ENCODE data around the gene TAF10. TPM values are rescaled to one million over a fixed set of nuclear protein-coding genes. Genes with fewer than 3 reads are reported as not detected.

TAF10 gene
- total and polyA plus RNA-seq, 8 donors, result 15.8 to 234 (median 157) TPM

DNA sequence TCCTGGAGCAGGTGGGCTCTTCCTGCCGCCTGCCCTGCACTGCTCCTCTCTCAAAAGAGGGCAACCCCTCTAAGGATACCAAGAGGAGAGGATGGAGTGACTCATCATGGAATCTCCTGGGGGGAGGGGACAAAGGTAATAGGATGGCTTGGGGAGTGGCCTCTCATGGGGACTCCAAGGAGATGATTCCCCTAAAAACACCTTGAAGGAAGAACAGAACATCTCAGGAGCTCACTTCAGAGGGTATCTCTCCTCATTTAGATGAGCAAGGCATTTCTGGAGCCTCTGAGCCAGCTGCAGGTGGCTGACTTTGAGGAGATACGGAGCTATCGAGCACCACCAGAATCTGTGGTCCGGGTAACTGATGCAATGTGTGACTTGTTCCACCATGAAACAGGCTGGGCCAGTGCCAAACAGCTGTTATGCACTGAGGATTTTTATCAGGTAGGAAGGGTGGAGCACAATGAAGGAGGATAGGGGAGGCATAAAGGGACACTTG is 48.8 kb downstream of the TAF10 start:
- H3K4me1 ChIP-seq, result peaks cover 0 to 2% (median 0%) of the 10 kb centered on the region in 4 donors
- H3K36me3 ChIP-seq, result peaks cover 0 to 17% (median 7%) of the 10 kb centered on the region in 4 donors
- no peaks in the 10 kb centered on the region for H3K27me3 ChIP-seq
- no peak overlapping the region for H3K4me3 ChIP-seq
- no peak overlapping the region for H3K27ac ChIP-seq
- WGBS, 5 donors, result 91 to 100% (median 94%) methylated on average over 4 of the region's 4 CpGs
- TF ChIP-seq EP300 (IDR thresholded peaks at IDR 0.05), result no peak
- TF ChIP-seq POLR2A (IDR thresholded peaks at IDR 0.05), result no peak
- TF ChIP-seq POLR2AphosphoS5 (IDR thresholded peaks at IDR 0.05), result no peak
- TF ChIP-seq, protein P1, sequence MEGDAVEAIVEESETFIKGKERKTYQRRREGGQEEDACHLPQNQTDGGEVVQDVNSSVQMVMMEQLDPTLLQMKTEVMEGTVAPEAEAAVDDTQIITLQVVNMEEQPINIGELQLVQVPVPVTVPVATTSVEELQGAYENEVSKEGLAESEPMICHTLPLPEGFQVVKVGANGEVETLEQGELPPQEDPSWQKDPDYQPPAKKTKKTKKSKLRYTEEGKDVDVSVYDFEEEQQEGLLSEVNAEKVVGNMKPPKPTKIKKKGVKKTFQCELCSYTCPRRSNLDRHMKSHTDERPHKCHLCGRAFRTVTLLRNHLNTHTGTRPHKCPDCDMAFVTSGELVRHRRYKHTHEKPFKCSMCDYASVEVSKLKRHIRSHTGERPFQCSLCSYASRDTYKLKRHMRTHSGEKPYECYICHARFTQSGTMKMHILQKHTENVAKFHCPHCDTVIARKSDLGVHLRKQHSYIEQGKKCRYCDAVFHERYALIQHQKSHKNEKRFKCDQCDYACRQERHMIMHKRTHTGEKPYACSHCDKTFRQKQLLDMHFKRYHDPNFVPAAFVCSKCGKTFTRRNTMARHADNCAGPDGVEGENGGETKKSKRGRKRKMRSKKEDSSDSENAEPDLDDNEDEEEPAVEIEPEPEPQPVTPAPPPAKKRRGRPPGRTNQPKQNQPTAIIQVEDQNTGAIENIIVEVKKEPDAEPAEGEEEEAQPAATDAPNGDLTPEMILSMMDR (IDR thresholded peaks at IDR 0.05), result no peak
- intact Hi-C loops (cut with DNase I; ENCODE audit: low total_unique reads), result no loop called here
- H3K9me3 ChIP-seq, result no peaks in the 10 kb centered on the region
- DNase-seq, result no peak

GRCh38 chr11:6561288-6561687 is 50.7 kb downstream of the TAF10 start:
- no peak overlapping the region for H3K4me3 ChIP-seq
- peaks cover 0 to 25% (median 13%) of the 10 kb centered on the region in 4 donors for H3K36me3 ChIP-seq
- TF ChIP-seq, protein P1 (IDR thresholded peaks at IDR 0.05), result no peak
- TF ChIP-seq POLR2AphosphoS5 (IDR thresholded peaks at IDR 0.05), result no peak
- TF ChIP-seq POLR2A (IDR thresholded peaks at IDR 0.05), result no peak
- no peak for TF ChIP-seq EP300 (IDR thresholded peaks at IDR 0.05)
- DNase-seq, result no peak
- intact Hi-C loops (cut with DNase I; ENCODE audit: low total_unique reads), result no loop called here
- no peaks in the 10 kb centered on the region for H3K9me3 ChIP-seq
- 89 to 99% (median 93%) methylated on average over 3 of the region's 3 CpGs for WGBS, 5 donors
- H3K4me1 ChIP-seq, result no peaks in the 10 kb centered on the region
- H3K27me3 ChIP-seq, result no peaks in the 10 kb centered on the region
- H3K27ac ChIP-seq, result no peak overlapping the region

Other genes starting within 250 kb of the TAF10 start
- gene SMPD1, start 221.7 kb downstream of the TAF10 start, total RNA-seq, result 10 to 100 TPM in 3 of 5 donors, 1 to 10 TPM in 2; 7.6 to 66.9 (median 31.4) TPM
- 10 to 100 TPM; 16.0 to 20.2 (median 16.9) TPM for gene SMPD1, start 221.7 kb downstream of the TAF10 start, polyA plus RNA-seq
- 10 to 100 TPM; 19.4 to 60.1 (median 26.6) TPM for gene APBB1, start 193.1 kb downstream of the TAF10 start, total RNA-seq
- 10 to 100 TPM; 18.8 to 22.8 (median 19.5) TPM for gene APBB1, start 193.1 kb downstream of the TAF10 start, polyA plus RNA-seq
- gene HPX, start 171.2 kb downstream of the TAF10 start, total RNA-seq, result 10 to 100 TPM in 1 of 5 donors, not detected in 4; 27.2 TPM
- gene HPX, start 171.2 kb downstream of the TAF10 start, polyA plus RNA-seq, result 1 to 10 TPM in 2 of 3 donors, under 1 TPM in 1; 0.31 to 2.0 (median 1.5) TPM
- 100 to 1,000 TPM in 1 of 5 donors, 10 to 100 TPM in 4; 10.9 to 474 (median 34.2) TPM for gene TRIM3, start 138.3 kb downstream of the TAF10 start, total RNA-seq
- 10 to 100 TPM; 12.8 to 50.1 (median 16.7) TPM for gene TRIM3, start 138.3 kb downstream of the TAF10 start, polyA plus RNA-seq
- 10 to 100 TPM; 44.0 to 91.1 (median 76.4) TPM for gene ARFIP2, start 130.9 kb downstream of the TAF10 start, total RNA-seq
- 10 to 100 TPM; 44.8 to 69.7 (median 52.0) TPM for gene ARFIP2, start 130.9 kb downstream of the TAF10 start, polyA plus RNA-seq
- 100 to 1,000 TPM in 1 of 5 donors, 10 to 100 TPM in 3, 1 to 10 TPM in 1; 9.3 to 103 (median 25.9) TPM for gene TIMM10B, start 130.7 kb downstream of the TAF10 start, total RNA-seq
- gene TIMM10B, start 130.7 kb downstream of the TAF10 start, polyA plus RNA-seq, result 10 to 100 TPM; 14.9 to 25.8 (median 25.3) TPM
- gene DNHD1, start 114.9 kb downstream of the TAF10 start, total RNA-seq, result 10 to 100 TPM; 10.6 to 45.1 (median 24.0) TPM
- gene DNHD1, start 114.9 kb downstream of the TAF10 start, polyA plus RNA-seq, result 1 to 10 TPM; 1.8 to 4.8 (median 2.6) TPM
- gene RRP8, start 8.6 kb downstream of the TAF10 start, total RNA-seq, result 10 to 100 TPM in 2 of 5 donors, 1 to 10 TPM in 3; 1.8 to 22.6 (median 7.6) TPM
- gene RRP8, start 8.6 kb downstream of the TAF10 start, polyA plus RNA-seq, result 10 to 100 TPM; 16.5 to 23.1 (median 18.0) TPM
- 100 to 1,000 TPM in 4 of 5 donors, 10 to 100 TPM in 1; 60.0 to 308 (median 123) TPM for gene ILK, start 8.4 kb downstream of the TAF10 start, total RNA-seq
- gene ILK, start 8.4 kb downstream of the TAF10 start, polyA plus RNA-seq, result 100 to 1,000 TPM; 123 to 138 (median 124) TPM
- gene TPP1, start 7.2 kb upstream of the TAF10 start, total RNA-seq, result 100 to 1,000 TPM in 1 of 5 donors, 10 to 100 TPM in 4; 45.9 to 213 (median 91.5) TPM
- 10 to 100 TPM; 11.9 to 32.8 (median 26.1) TPM for gene TPP1, start 7.2 kb upstream of the TAF10 start, polyA plus RNA-seq
- 10 to 100 TPM in 4 of 5 donors, 1 to 10 TPM in 1; 9.9 to 22.8 (median 17.4) TPM for gene DCHS1, start 43.6 kb upstream of the TAF10 start, total RNA-seq
- 1 to 10 TPM in 2 of 3 donors, under 1 TPM in 1; 0.76 to 2.6 (median 1.6) TPM for gene DCHS1, start 43.6 kb upstream of the TAF10 start, polyA plus RNA-seq
- gene MRPL17, start 71.1 kb upstream of the TAF10 start, total RNA-seq, result 100 to 1,000 TPM in 1 of 5 donors, 10 to 100 TPM in 3, 1 to 10 TPM in 1; 9.0 to 148 (median 20.4) TPM
- gene MRPL17, start 71.1 kb upstream of the TAF10 start, polyA plus RNA-seq, result 10 to 100 TPM; 43.2 to 52.2 (median 49.4) TPM
- gene OR2AG2, start 159.8 kb upstream of the TAF10 start, total RNA-seq, result under 1 TPM in 2 of 5 donors, not detected in 3; 0.29 to 0.55 TPM
- gene OR2AG2, start 159.8 kb upstream of the TAF10 start, polyA plus RNA-seq, result not detected
- gene OR2AG1, start 170.8 kb upstream of the TAF10 start, total RNA-seq, result under 1 TPM in 1 of 5 donors, not detected in 4; under 0.01 TPM
- not detected for gene OR2AG1, start 170.8 kb upstream of the TAF10 start, polyA plus RNA-seq
- gene OR6A2, start 187.5 kb upstream of the TAF10 start, total RNA-seq, result under 1 TPM in 1 of 5 donors, not detected in 4; 0.55 TPM
- not detected for gene OR6A2, start 187.5 kb upstream of the TAF10 start, polyA plus RNA-seq
- gene OR10A5, start 233.5 kb upstream of the TAF10 start, total RNA-seq, result not detected
- not detected for gene OR10A5, start 233.5 kb upstream of the TAF10 start, polyA plus RNA-seq

All from stomach (tissue), 9 donors.